GM18873 (cell line): Measurements from ENCODE around the gene OR2T5.
"Not testable (repeated sequence)": the region's sequence is repeated elsewhere in the genome, so short reads cannot be mapped to it uniquely, and the experiment has no call there.

Experiments
- ATAC-seq: cut with Tn5 transposase; IDR thresholded peaks from one replicate; pipeline ENCODE4 v1.9.1; 2021; ENCODE audit warnings: mild to moderate bottlenecking, moderate library complexity, moderate number of reproducible peaks; ENCODE audit not compliant: unreplicated experiment, low FRiP score

The OR2T5 gene, protein sequence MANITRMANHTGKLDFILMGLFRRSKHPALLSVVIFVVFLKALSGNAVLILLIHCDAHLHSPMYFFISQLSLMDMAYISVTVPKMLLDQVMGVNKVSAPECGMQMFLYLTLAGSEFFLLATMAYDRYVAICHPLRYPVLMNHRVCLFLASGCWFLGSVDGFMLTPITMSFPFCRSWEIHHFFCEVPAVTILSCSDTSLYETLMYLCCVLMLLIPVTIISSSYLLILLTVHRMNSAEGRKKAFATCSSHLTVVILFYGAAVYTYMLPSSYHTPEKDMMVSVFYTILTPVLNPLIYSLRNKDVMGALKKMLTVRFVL

DNA sequence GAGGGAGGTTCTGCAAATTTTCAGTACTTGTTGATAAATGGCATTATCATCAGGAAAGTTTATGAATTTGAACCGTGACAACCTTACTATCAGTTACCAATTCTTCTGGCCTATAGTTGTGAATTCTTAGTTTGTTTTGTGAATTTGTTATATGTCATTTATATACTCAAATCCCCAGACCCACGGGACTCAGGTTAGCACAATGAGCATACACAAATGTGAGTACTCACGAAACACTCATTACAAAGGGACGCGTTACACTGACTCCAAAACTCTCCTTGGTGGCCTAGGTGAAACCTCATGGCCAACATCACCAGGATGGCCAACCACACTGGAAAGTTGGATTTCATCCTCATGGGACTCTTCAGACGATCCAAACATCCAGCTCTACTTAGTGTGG, at the start of gene OR2T5:
Gene OR2T5, plus strand, starts transcription at position 301 of the 400 bp plus-strand sequence. Its CDS starts 0 bp downstream, at position 301.
- not testable (repeated sequence) for ATAC-seq

DNA sequence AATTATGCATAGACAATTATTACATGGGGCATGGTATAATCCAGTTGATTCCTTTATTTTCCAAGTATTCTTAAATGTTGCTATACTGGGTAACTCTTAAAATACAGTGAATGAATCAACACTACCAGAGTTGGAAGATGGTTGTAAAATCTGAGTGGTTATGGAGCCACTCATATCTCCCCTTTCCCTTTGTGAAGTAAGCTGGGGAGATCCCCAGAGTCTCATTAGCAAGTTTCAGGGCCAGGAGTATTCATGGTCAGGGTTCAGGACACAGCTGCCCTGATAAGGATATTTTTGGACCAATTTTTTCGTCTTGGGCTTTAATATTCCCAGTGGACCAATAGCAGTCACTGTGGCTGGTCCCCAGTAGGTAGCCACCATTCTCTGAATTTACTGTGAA, 49.7 kb upstream of the OR2T5 start:
- ATAC-seq: not testable (repeated sequence)

DNA sequence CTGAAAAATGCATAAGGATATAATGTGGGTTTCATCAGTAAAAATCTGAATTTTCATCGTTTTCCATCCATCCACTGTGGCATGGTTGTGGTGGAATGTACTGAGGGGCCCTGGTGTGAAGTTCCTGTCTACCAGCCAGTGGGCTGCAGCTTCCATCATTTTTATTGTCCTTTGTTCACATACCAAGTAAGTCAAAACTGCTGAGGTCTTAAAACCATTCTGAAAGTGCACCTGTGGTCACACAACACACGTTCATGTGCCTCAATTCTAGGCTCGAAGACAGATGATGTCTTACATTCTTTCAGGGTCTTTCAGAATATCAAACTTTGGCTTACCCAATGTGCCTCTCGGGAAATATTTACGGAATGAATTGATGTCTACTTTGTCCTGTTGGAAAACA, 49.1 kb upstream of the OR2T5 start:
- not testable (repeated sequence) for ATAC-seq

DNA sequence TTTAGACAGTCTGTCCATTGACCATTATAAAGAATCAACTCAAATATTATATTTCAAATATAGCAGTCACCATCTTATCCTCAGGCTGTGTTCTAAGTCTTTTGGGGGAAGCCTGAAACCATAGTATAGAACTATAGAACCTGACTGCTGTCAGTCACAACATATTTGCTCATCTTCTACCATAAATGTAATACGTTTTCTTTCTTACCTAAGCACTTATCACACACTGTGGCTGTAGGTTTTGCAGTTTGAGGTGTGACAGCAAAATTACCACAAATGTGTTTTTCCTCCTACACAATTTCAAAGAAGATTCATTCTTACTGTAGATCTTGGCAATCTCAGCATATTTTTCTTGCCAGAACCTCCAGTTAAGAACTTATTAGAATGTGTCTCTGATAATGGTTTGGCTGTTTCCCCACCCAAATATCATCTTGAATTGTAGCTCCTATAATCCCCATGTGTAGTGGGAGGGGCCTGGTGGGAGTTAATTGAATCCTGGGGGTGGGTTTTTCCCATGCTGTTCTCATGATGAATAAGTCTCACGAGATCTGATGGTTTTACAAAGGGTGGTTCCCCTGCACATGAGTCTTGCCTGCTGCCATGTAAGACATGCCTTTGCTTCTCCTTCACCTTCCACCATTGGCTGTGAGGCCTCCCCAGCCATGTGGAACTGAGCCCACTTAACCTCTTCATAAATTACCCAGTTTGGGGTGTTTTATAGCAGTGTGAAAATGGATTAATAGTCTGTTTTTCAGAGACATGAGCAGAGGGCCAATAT, 45.7 kb upstream of the OR2T5 start:
- not testable (repeated sequence) for ATAC-seq

DNA sequence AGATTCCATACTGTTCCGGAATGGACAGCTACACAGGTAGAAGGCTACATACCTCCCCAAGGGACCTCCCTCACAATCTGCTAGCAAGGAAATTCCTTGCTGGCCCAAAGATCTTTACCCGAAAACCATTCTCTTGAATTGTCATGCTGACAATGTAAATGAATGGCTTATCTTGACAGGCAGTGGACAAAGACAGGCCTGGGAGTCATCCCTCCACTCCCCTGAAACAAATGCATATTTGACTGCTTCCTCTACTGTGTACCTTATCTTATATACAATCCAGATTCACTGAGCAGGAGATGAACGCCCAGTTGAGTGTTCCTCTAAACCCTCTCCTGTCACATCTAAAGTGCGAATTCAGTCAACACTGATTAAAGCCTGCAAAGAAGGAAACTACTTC, 43.8 kb upstream of the OR2T5 start:
- ATAC-seq: not testable (repeated sequence)

DNA sequence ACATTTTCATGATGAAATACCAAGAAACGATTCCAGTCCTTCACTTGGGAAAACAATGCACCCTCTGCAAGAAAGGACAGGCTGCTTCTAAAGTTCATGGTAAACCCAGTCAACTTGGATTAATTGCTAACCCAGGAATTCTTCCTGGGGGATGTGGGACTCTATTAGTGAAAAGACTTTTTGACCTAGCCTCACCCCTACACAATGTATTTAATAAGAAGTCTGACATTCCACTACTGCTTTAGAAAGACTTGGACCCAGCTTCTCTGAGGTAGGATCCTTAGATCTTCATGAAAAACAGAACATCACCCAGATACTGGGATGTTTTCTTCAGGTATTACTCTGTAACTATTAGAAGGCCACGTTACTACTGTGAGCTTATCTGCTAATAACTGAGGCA, 43.0 kb upstream of the OR2T5 start, which contains the start of gene OR2T2:
Gene OR2T2, plus strand, starts transcription at position 239 of the 400 bp plus-strand sequence. CDS start 7,161 bp downstream, outside the sequence.
- not testable (repeated sequence) for ATAC-seq

DNA sequence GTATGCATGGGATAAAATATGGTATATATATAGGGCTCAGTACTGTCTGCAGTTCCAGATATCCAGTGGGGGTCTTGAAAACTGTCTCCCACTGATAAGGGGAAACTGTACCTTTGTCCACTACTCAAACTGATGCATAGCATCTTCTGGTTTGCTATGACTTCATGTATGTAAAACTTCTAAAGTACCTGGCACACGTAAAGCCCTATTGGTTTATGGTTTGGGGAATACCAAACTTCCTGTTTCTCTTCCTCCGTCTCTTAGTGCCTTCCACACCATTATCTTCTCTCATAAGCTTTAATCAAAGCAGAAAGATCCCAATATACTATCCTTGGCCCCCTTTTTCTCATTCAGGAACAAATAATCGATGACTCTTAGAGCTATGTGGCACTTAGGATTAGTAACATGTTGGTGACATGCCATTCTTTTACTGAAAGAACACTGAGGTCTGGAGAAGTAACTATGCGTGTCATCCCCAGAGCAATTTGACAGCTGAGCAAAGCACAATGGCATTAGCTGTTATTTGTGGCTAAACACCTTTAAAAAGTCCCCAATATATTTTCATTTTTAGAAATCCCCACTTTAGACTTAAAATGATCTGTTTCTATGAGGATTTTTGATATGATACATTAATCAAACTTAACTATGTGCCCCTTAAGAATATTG, 39.8 kb upstream of the OR2T5 start:
- ATAC-seq: peak; percentile 69

DNA sequence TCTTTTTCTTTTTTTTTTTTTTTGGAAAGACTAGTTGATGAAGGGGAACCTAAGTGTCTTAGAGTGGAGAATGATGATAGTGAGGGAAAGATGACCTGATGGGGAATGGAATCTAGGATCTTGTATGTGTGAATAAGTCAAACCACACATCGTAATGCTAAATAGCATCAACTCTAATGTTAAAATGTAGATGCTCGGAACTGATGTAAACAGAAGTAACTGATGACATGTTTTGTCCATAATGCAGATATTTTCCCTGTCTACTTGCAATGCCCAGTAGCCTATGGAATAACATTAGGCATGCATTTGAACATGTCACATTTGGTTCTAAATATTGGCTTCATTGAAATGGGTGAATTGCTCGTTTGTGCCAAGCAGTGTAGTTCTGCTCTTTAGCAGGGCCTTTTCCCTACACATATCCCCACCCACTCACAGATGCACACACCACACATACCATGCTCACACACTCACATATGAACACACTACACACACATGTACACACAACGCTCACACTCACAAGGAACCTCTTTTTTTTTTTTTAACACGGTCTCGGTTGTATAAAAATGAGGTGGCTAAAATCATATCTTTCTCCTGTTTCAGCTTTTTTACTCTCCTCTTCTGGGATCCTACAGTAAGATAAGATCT, 38.4 kb upstream of the OR2T5 start:
- ATAC-seq: not testable (repeated sequence)

DNA sequence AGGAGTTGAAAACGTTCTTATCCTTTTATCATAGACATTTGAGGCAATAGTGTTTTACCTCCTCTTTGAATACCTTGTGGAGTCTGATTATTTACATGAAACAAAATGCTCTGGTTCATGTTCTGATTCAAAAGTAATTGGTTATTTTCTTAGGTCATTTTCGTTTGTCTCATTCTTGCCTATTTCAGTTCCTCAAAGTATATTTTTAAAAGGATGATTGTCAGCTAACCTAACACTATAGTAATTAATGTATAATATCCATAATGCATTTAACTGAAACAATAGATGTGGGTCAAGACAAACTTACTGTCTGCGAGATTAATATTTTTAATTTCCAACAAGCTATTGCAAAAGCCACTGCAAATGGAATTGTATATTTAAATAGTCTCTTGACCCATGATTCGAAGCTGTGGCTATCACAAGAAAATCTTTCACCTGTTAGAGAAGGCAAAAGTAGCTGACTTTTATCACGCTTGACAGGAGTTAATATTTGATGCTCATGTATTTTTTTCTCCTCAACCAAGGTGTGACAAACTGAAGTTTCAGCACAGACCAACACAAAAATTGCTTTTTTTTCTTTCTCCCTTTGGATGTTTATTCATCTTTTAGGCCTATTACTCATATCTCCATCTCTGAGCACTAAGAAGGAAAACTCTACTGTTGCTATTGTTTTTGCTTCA, 37.8 kb upstream of the OR2T5 start:
- ATAC-seq: peak; percentile 54

DNA sequence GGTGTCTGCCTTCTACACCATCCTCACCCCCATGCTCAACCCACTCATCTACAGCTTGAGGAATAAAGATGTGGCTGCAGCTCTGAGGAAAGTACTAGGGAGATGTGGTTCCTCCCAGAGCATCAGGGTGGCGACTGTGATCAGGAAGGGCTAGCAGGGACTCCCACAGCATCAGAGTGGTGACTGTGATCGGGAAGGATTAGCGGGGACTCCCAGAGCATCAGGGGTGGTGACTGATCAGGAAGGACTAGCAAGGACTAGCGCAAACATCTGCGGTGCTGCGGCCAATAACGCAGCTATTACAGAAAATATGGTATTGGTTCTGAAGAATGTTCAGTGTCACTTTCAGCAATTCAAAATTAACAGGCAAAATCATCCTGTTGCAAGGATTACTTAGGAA, 34.8 kb upstream of the OR2T5 start:
- ATAC-seq: not testable (repeated sequence)

DNA sequence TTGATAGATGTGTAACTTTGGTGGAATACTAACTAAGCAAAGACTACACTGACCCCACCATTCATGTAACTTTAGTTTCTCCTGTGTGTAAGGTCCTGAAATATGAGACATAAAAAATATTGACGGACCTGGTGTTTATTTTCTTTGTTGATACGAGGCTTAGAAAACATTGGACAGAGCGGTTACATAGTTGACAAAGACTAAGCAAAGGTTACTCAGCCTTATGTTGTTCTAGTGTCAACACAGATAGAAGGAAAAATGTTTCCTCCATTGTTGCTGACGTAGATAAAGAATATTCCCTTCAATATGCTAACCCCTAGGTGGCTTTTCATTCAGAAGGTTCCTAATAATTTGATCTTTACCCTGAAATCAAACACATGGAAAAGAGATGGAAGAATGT, 33.3 kb upstream of the OR2T5 start:
- ATAC-seq: not testable (repeated sequence)

DNA sequence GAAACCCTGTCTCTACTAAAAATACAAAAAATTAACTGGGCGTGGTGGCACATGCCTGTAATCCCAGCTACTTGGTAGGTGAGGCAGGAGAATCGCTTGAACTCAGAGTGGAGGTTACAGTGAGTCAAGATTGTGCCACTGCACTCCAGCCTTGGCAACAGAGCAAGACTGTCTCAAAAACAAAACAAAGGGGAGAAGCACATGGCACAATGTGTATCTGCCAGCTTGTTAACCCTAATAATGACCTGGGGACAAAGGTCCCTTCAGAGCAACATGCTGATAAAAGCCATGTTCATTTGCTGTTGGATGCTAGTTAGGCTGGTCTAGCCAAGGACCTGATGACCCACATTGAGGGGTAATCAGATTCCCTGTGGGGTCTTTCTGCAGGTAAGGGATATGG, 31.8 kb upstream of the OR2T5 start:
- ATAC-seq: not testable (repeated sequence)

DNA sequence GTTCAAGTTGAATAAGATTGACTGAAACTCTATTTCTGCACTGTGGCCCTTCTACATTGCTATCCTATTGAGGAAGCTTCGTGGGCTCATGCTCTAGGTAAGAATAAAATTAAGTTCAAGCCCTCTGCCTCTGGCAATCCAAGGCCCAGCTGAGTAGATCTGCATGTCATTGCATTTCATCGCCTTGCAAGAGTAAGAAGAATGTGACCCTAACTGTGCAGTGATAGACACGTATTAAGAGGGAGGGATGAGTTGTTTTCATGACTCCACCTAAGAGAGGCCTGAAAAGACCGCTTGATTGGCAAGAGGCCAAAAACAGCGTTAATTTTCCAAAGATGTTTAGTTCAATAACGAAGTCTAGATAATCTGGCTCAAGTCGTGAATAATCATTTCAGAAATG, 29.3 kb upstream of the OR2T5 start:
- not testable (repeated sequence) for ATAC-seq

DNA sequence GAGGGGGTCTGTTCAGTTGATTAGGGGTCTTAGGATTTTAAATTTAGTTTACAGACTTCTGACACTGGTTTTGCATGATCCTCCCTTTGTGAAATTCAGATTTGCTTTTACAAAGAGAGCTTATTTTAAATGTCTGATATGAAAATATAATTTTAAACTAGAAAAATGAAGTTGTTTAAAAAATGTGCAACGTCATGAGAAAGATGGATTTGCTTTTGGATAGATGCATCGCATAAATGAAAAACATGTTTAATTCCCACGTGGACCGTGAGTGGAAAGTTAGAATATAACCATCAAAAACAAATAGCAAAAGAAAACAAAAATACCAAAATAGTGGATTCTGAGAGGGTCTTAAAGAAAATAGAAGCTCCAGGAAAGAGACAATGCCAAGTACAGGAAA, 17.2 kb upstream of the OR2T5 start:
- ATAC-seq: no peak

DNA sequence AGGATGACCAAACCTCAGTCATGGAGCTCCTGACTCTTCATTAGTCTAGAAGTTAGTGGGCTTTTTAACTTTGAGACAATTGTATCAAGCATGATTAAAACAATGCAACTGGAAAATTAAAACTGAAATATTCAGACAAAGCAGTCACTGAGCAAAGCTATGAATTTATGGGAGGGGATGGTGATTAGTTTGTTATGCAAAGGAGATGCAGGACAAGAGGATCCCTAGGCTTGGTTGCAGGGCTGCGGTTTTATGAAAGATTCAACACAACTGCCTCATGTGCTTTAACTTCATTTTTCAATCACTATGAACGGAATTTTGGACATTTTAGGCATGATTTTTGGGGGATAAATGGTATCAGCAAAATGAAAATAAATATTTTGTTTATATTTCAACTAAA, 16.3 kb upstream of the OR2T5 start:
- not testable (repeated sequence) for ATAC-seq

DNA sequence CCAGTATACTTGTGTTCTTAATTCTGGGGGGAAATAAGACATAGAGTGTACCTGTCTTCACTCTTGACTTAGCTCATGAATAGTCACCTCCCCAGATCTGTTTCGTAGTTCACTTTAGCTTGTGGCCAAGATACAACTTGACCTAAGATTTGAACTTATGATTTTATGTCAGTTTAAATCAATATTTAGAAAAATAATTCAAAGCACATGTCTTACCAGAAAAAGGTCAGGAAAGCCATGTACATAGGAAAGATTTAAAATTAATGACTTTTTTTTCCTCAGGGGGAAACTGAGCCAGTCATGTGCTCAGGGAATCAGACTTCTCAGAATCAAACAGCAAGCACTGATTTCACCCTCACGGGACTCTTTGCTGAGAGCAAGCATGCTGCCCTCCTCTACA, 15.3 kb upstream of the OR2T5 start, which contains the start of gene OR2T3:
Gene OR2T3, plus strand, starts transcription at position 301 of the 400 bp plus-strand sequence. Its CDS starts 0 bp downstream, at position 301.
- not testable (repeated sequence) for ATAC-seq

DNA sequence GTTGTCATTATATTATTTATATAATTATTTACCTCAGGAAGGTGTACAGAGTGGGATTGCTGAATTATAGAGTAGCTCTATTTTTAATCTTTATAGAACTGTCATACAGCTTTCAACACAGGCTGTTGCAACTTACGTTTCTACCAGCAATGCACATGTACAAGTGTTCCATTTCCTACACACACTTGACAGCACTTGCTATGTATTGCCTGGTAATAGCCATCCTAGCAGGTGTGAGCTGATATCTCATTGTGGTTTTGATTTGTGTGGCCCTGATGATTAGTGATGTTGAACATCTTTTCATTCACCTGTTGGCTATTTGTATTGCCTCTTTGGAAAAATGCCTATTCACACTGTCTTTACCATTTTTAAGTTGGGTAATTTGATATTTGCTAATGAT, 12.7 kb upstream of the OR2T5 start:
- peak; percentile 42 for ATAC-seq

DNA sequence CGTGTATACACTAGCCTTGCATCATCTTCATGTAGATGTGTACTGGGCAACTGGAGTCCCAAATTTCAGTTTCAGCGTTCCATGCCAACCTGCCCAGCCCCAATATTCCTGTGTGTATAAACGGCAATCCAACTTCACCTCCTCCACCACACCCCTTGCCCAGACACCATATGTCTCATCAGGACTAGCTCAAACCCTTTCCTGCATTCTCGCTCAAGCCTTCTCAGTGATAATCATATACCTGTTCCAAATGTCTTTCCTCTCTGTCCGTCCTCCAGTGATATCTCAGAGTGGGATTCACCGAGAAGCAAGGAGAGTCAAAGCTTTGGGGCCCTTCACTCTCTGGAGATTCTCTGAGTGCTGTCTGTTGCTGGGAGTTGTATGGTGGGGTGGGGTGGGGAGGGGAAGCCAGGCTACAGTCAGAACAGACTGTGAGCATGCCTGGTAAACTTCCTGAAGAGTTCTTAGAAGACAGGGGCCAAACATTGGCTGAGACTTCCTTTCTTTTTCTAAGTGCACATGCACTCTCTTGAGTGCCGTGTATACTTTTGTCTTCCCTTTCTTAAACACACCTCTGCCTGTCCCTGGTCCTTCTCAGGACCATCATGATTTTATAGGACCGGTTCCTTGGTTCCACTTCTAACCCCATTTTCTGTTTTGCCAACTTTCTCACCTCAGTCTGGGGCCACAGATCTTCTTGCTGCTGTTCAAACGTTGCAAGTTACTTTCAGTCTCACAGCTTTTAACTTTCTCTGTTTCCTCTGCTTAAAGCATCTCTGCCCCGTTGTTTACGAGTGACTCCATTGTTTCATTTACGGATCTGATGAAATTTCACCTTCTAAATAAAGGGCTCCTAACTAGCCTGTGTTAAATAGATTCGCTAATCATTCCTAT, 6.5 kb upstream of the OR2T5 start:
- peak; percentile 88 for ATAC-seq

DNA sequence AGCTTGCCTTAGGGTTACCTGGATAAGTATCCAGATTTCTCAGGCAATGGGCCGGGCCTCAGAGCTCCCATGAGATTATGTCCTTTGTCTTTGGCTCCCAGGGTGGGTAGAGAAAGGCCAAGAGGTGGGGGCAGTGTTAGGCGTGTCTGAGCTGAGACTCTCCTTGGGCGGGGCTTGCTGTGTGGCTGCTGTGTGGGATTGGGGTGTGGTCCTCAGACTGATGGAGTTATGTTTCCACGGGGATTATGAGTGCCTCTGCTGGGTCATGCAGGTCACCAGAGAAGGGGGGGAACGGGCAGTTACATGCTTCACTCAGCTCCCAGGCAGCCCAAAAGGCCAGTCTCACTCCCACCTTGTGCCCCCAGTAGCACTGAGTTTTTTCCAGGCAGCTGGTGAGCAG, 8.3 kb downstream of the OR2T5 start:
- ATAC-seq: not testable (repeated sequence)
